Stimulated activated CD8-positive, alpha-beta memory T cell treated with anti-CD3 and anti-CD28 coated beads, Interleukin-7, amount 100 ng/mL, for 1 hour (primary cell): ENCODE measurements around the gene UBR4.
"Not testable (repeated sequence)": the region's sequence is repeated elsewhere in the genome, so short reads cannot be mapped to it uniquely, and the experiment has no call there.

Experiments
- DNase-seq, 2 donors: peaks; one replicate each; pipeline ENCODE4 v3.0.0-alpha.2; 2020; ENCODE audit warnings: low read depth in 2 of 2

UBR4 gene

GRCh38 chr1:19220080-19220846, 10.2 kb upstream of the UBR4 start:
- DNase-seq = no peak

GRCh38 chr1:19219451-19219850, 9.4 kb upstream of the UBR4 start:
- no peak for DNase-seq

- not testable (repeated sequence) for DNase-seq
Observed at GRCh38 chr1:19216585-19216984, 6.5 kb upstream of the UBR4 start.

GRCh38 chr1:19213580-19213979, 3.5 kb upstream of the UBR4 start:
- DNase-seq = no peak

- DNase-seq = no peak
Observed at GRCh38 chr1:19212167-19212566, 2.1 kb upstream of the UBR4 start.

- DNase-seq = no peak
Observed at GRCh38 chr1:19210772-19211549, 895 bp upstream of the UBR4 start.

GRCh38 chr1:19209439-19209989, 552 bp downstream of the UBR4 start:
- peak in 1 of 2 donors; percentile 13 for DNase-seq

- DNase-seq = no peak
Observed at GRCh38 chr1:19208710-19209438, 1.2 kb downstream of the UBR4 start.

- no peak for DNase-seq
Observed at GRCh38 chr1:19206947-19207346, 3.1 kb downstream of the UBR4 start.

- DNase-seq = no peak
Observed at GRCh38 chr1:19205845-19206244, 4.2 kb downstream of the UBR4 start.

GRCh38 chr1:19205403-19205802, 4.7 kb downstream of the UBR4 start:
- no peak for DNase-seq

GRCh38 chr1:19204446-19205266, 5.4 kb downstream of the UBR4 start:
- DNase-seq = no peak

- no peak for DNase-seq
Observed at GRCh38 chr1:19203440-19203839, 6.6 kb downstream of the UBR4 start.

GRCh38 chr1:19202396-19202795, 7.7 kb downstream of the UBR4 start:
- DNase-seq = no peak

- DNase-seq = no peak
Observed at GRCh38 chr1:19199969-19200604, 10.0 kb downstream of the UBR4 start.

- DNase-seq = no peak
Observed at GRCh38 chr1:19199329-19199968, 10.6 kb downstream of the UBR4 start.

GRCh38 chr1:19198820-19199219, 11.2 kb downstream of the UBR4 start:
- no peak for DNase-seq

- no peak for DNase-seq
Observed at GRCh38 chr1:19197845-19198244, 12.2 kb downstream of the UBR4 start.

- no peak for DNase-seq
Observed at GRCh38 chr1:19196331-19196730, 13.7 kb downstream of the UBR4 start.

GRCh38 chr1:19193004-19193403, 17.1 kb downstream of the UBR4 start:
- no peak for DNase-seq
